Mammary epithelial cell (primary cell): ENCODE measurements around the gene MRPS34.

ENCODE experiments used
- CTCF ChIP-seq, 2 donors: IDR thresholded peaks in 1 of 2; conservative IDR thresholded peaks in 1 of 2; 2 replicates each; pipeline ENCODE4 v1.5.1; 2011 to 2012; ENCODE audit warnings: inconsistent platforms in 2 of 2, low read length in 2 of 2, mild to moderate bottlenecking in 2 of 2, control low read depth in 1 of 2, low read depth in 1 of 2; ENCODE audit not compliant: insufficient read depth in 1 of 2; ENCODE audit errors: extremely low read depth in 1 of 2
- EZH2 ChIP-seq: IDR thresholded peaks from 2 replicates; pipeline ENCODE4 v1.6.1; 2012; ENCODE audit warnings: low read length, inconsistent platforms, borderline replicate concordance

- TF ChIP-seq CTCF (conservative IDR thresholded peaks at IDR 0.05 in 1 of 2, IDR thresholded peaks at IDR 0.05 in 1 of 2; ENCODE audit: extremely low read depth in 1 of 2, insufficient read depth in 1 of 2, low read depth in 1 of 2, low read length in 2 of 2) = no peak
- TF ChIP-seq EZH2 = no peak
These were observed 48.0 kb upstream of the MRPS34 start for GRCh38 chr16:1820946-1821290.
